OCI-LY7 (cell line): ENCODE data around the gene ERCC6L2.

Source experiments
- EZH2phosphoT487 ChIP-seq: fragments of 200-600 bp; sonication (generic); IDR thresholded peaks from 2 replicates; pipeline ENCODE4 v1.6.1; 2018; ENCODE audit warnings: low read depth, borderline replicate concordance, mild to moderate bottlenecking, mixed run types, antibody characterized with exemption, low read length, moderate library complexity, mixed read lengths
- TF ChIP-seq, protein P1 (sequence below): fragments of 200-600 bp; sonication (generic); conservative IDR thresholded peaks from 2 replicates; pipeline ENCODE4 v1.5.1; 2014; ENCODE audit warnings: mild to moderate bottlenecking, antibody characterized with exemption, low read length, moderate library complexity, mixed read lengths

DNA sequence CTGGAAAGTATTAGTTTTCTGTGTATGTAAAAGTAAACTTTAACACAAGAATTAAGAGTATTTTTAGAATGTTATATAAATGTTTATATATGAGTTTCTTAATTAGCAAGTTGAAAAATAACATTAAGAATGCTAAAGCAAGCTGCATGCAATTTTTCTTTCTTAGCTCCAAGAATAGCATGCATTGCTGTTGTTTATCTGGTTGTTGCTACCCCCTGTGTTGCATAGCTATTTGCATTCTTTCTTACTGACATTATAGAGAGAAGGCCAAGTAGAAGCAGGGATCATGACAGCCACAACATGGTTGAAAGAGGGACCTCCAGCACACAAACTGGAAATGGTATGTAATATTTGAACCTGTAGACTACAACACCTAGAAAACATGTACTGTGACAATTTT, 94.8 kb downstream of the ERCC6L2 start:
- TF ChIP-seq EZH2phosphoT487 = no peak
- TF ChIP-seq, protein P1, sequence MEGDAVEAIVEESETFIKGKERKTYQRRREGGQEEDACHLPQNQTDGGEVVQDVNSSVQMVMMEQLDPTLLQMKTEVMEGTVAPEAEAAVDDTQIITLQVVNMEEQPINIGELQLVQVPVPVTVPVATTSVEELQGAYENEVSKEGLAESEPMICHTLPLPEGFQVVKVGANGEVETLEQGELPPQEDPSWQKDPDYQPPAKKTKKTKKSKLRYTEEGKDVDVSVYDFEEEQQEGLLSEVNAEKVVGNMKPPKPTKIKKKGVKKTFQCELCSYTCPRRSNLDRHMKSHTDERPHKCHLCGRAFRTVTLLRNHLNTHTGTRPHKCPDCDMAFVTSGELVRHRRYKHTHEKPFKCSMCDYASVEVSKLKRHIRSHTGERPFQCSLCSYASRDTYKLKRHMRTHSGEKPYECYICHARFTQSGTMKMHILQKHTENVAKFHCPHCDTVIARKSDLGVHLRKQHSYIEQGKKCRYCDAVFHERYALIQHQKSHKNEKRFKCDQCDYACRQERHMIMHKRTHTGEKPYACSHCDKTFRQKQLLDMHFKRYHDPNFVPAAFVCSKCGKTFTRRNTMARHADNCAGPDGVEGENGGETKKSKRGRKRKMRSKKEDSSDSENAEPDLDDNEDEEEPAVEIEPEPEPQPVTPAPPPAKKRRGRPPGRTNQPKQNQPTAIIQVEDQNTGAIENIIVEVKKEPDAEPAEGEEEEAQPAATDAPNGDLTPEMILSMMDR = no peak
